CD4-positive, alpha-beta T cell treated with Interleukin-4 for 4 hours (primary cell): ENCODE results near the gene SARDH.

ENCODE experiments used
- DNase-seq: peaks from one replicate; pipeline ENCODE4 v3.0.0-alpha.2; 2020

Gene SARDH

GRCh38 chr9:133616643-133617405 is 121.3 kb downstream of the SARDH start:
- DNase-seq: no peak

DNA sequence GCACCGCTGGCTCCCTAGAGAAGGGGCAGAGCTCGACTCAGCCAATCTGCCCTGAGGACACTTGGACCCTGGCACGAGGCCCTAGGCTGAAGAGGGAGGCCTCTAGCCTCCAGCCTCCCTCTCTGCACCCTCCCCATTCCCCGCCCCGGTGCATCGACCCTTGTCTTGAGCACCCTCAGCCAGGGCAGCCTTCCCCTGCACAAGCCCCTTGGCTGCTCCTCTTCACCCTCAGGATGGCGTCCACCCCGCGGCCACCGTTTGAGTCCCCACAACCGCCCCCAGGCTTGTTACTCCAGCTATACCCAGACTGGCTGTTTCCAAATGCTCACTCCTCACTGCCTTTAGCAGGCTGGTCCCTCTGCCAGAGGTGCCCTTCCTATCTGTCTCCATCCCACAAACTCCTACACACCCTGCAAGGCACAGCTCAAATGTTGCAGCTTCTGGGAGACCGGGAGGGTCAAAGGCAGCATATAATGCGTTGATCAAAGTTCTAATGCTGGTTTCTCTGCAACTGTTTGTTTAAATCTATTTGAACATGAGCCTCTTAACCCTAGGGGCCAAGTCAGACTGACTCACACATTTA is 122.5 kb downstream of the SARDH start:
- DNase-seq: no peak

DNA sequence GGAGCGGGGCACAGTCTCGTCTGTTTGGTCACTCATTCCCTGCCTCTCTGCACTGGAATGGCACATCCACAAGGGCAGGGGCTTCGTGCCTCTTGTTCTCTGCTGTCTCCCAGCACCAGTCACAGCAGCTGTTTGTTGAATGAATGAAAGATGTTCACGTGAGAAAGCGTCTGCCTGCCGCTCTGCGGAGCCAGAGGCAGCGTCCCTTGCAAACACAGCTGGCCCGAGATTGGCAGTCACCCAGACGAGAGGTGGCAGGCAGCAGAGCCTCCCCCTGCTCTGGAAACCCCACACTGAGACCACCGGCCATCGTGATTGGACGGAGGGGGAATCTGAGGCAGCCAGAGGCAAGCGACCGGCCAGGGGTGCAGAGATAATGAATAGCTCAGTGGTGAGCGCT is 123.0 kb downstream of the SARDH start:
- DNase-seq: no peak

DNA sequence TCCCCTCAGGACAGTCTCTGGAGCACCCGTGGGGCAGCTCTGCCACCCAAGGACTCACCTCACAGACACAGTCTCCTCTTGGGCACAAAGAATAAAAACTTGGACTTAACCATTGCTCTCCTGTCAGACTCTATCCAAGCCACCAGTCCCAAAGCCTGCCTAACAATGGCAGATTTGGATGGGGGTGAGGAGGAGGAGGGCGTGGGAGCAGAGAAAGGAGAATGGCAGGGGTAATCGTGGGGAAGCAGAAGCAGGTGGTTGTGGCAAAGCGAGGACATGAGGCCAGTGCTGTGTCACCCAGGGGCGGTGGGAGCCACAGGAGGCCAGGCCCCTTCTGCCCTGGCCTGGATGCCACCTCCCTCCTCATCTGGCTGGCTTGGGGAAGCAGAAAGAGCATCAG is 123.5 kb downstream of the SARDH start:
- no peak for DNase-seq

- no peak for DNase-seq
These were observed 124.1 kb downstream of the SARDH start for GRCh38 chr9:133614056-133614455.
